ENCODE data around the gene SLC12A4.
"Not testable (repeated sequence)": the region's sequence is repeated elsewhere in the genome, so short reads cannot be mapped to it uniquely, and the experiment has no call there.

SLC12A4 gene

GRCh38 chr16:67941469-67942199 lies 26.8 kb downstream of the SLC12A4 start:
- DNase-seq (ENCODE audit: low read depth) = no peak

- no peak for DNase-seq (ENCODE audit: low read depth)
These were observed 27.9 kb downstream of the SLC12A4 start for GRCh38 chr16:67940446-67941089.

- no peak for DNase-seq (ENCODE audit: low read depth)
These were observed 28.7 kb downstream of the SLC12A4 start for GRCh38 chr16:67939507-67940445.

- not testable (repeated sequence) for DNase-seq (ENCODE audit: low read depth)
These were observed 30.7 kb downstream of the SLC12A4 start for GRCh38 chr16:67937713-67938112.

GRCh38 chr16:67936880-67937605 lies 31.4 kb downstream of the SLC12A4 start:
- DNase-seq (ENCODE audit: low read depth) = peak; percentile 47

- DNase-seq (ENCODE audit: low read depth) = no peak
These were observed 32.1 kb downstream of the SLC12A4 start, which contains the start of gene PSMB10 for GRCh38 chr16:67936124-67936879. Gene PSMB10, minus strand, starts transcription at chr16:67936850. Its CDS starts 101 bp downstream, at chr16:67936749.

- DNase-seq (ENCODE audit: low read depth) = peak; percentile 85
These were observed 32.9 kb downstream of the SLC12A4 start for GRCh38 chr16:67935402-67936123.

- no peak for DNase-seq (ENCODE audit: low read depth)
These were observed 33.4 kb downstream of the SLC12A4 start for GRCh38 chr16:67935101-67935401.

- no peak for DNase-seq (ENCODE audit: low read depth)
These were observed 33.9 kb downstream of the SLC12A4 start for GRCh38 chr16:67934306-67935100.

GRCh38 chr16:67933805-67934204 lies 34.6 kb downstream of the SLC12A4 start:
- no peak for DNase-seq (ENCODE audit: low read depth)

GRCh38 chr16:67932462-67932840 lies 36.0 kb downstream of the SLC12A4 start:
- no peak for DNase-seq (ENCODE audit: low read depth)

- DNase-seq (ENCODE audit: low read depth) = no peak
These were observed 36.5 kb downstream of the SLC12A4 start, which contains the start of gene CTRL for GRCh38 chr16:67931712-67932461. Gene CTRL, minus strand, starts transcription at chr16:67931862. Its CDS starts 10 bp downstream, at chr16:67931852.

GRCh38 chr16:67930678-67931211 lies 37.7 kb downstream of the SLC12A4 start:
- DNase-seq (ENCODE audit: low read depth) = no peak

GRCh38 chr16:67930191-67930590 lies 38.2 kb downstream of the SLC12A4 start:
- DNase-seq (ENCODE audit: low read depth) = no peak

GRCh38 chr16:67928561-67929364 lies 39.7 kb downstream of the SLC12A4 start:
- no peak for DNase-seq (ENCODE audit: low read depth)

GRCh38 chr16:67928147-67928546 lies 40.3 kb downstream of the SLC12A4 start:
- no peak for DNase-seq (ENCODE audit: low read depth)

- no peak for DNase-seq (ENCODE audit: low read depth)
These were observed 41.1 kb downstream of the SLC12A4 start for GRCh38 chr16:67927131-67927941.

Data from GM04504 (cell line).